Upper lobe of right lung (tissue), 1 donor: Measurements from ENCODE around the gene CSNK1G2. TPM values are rescaled to one million over a fixed set of nuclear protein-coding genes. Genes with fewer than 3 reads are reported as not detected.

Experiments
- ATAC-seq: fragments of 200-7000 bp; cut with Tn5 transposase; one replicate; pipeline ENCODE4 v1.9.1; 2020; ENCODE audit warnings: mild to moderate bottlenecking, moderate library complexity
- DNase-seq: peaks from one replicate; pipeline ENCODE4 v3.0.0-alpha.2; 2020
- H3K27ac ChIP-seq: fragments of 200-600 bp; one replicate; pipeline ENCODE4 v1.8.0; 2022
- H3K27me3 ChIP-seq: fragments of 200-600 bp; one replicate; pipeline ENCODE4 v1.8.0; 2022; ENCODE audit warnings: mild to moderate bottlenecking
- H3K36me3 ChIP-seq: fragments of 200-600 bp; one replicate; pipeline ENCODE4 v1.8.0; 2022
- H3K4me1 ChIP-seq: fragments of 200-600 bp; one replicate; pipeline ENCODE4 v1.8.0; 2022
- H3K4me3 ChIP-seq: fragments of 200-600 bp; one replicate; pipeline ENCODE4 v1.8.0; 2022; ENCODE audit warnings: mild to moderate bottlenecking
- H3K9me3 ChIP-seq: fragments of 200-600 bp; one replicate; pipeline ENCODE4 v1.8.0; 2022
- CTCF ChIP-seq: fragments of 200-600 bp; IDR thresholded peaks from one replicate; pipeline ENCODE4 v1.8.0; 2022; ENCODE audit warnings: antibody characterized with exemption
- intact Hi-C: fragments of 100-400 bp; cut with DNase I; formaldehyde crosslinking; loops from one replicate; pipeline ENCODE4 v1.11.0; 2022
- total RNA-seq: library from RNA; stranded (reverse); fragmentation: NEBNext Ultra II Directional; extraction: Animal tissue kit (Norgen Biotek cat#: 25700); gene quantifications from one replicate; pipeline ENCODE4 v1.2.1, GENCODE V29; 2021
- donor health status: DM: no; HTN: yes; CAD: no; lungs with severe emphysema.

Gene CSNK1G2
- total RNA-seq, 1 donor from 2014 or later = 60.6 TPM

- TF ChIP-seq CTCF = no peak
- H3K9me3 ChIP-seq = no peaks in the 10 kb centered on the region
- H3K4me3 ChIP-seq = no peak overlapping the region
- peak overlapping the region; percentile 71 for H3K27ac ChIP-seq
- DNase-seq (no peak), ATAC-seq (no peak)
- no peaks in the 10 kb centered on the region for H3K27me3 ChIP-seq
- H3K36me3 ChIP-seq = no peaks in the 10 kb centered on the region
- peaks cover 22% of the 10 kb centered on the region for H3K4me1 ChIP-seq
- intact Hi-C loops = no loop called here
Measured at GRCh38 chr19:1904860-1905109, 36.2 kb upstream of the CSNK1G2 start.

GRCh38 chr19:1905110-1905862, 35.7 kb upstream of the CSNK1G2 start, which contains the start of the genes ADAT3 and SCAMP4:
ADAT3 (plus strand) TSS chr19:1905399; CDS start chr19:1912048, 6,649 bp downstream.
SCAMP4 (plus strand) TSS chr19:1905399; CDS start chr19:1915020, 9,621 bp downstream.
- TF ChIP-seq CTCF = no peak
- peak; percentile 95 for ATAC-seq
- H3K9me3 ChIP-seq = no peaks in the 10 kb centered on the region
- peak; percentile 100 for DNase-seq
- intact Hi-C loops = no loop called here
- H3K36me3 ChIP-seq = no peaks in the 10 kb centered on the region
- H3K27ac ChIP-seq = peak within 1 kb of the TSS; percentile 71
- peaks cover 27% of the 10 kb centered on the region for H3K4me1 ChIP-seq
- H3K4me3 ChIP-seq = peak within 1 kb of the TSS; percentile 63
- H3K27me3 ChIP-seq = no peaks in the 10 kb centered on the region

GRCh38 chr19:1905863-1906375, 35.1 kb upstream of the CSNK1G2 start:
- ATAC-seq = no peak
- TF ChIP-seq CTCF = no peak
- no peaks in the 10 kb centered on the region for H3K9me3 ChIP-seq
- H3K27me3 ChIP-seq = no peaks in the 10 kb centered on the region
- intact Hi-C loops = no loop called here
- no peak for DNase-seq
- H3K27ac ChIP-seq = peak overlapping the region; percentile 71
- peak overlapping the region; percentile 63 for H3K4me3 ChIP-seq
- H3K36me3 ChIP-seq = no peaks in the 10 kb centered on the region
- peaks cover 28% of the 10 kb centered on the region for H3K4me1 ChIP-seq

GRCh38 chr19:1906985-1907562, 33.9 kb upstream of the CSNK1G2 start:
- Histone ChIP-seq H3K27me3 (no peaks in the 10 kb centered on the region), H3K4me1 (peaks cover 28% of the 10 kb centered on the region), H3K27ac (peak overlapping the region; percentile 63), H3K36me3 (no peaks in the 10 kb centered on the region), H3K4me3 (no peak overlapping the region), H3K9me3 (no peaks in the 10 kb centered on the region)
- intact Hi-C loops = no loop called here
- no peak for DNase-seq
- ATAC-seq = no peak
- no peak for TF ChIP-seq CTCF

GRCh38 chr19:1907563-1908363, 33.2 kb upstream of the CSNK1G2 start:
- Histone ChIP-seq H3K9me3 (no peaks in the 10 kb centered on the region), H3K4me3 (peak overlapping the region; percentile 13), H3K27me3 (no peaks in the 10 kb centered on the region), H3K4me1 (peaks cover 28% of the 10 kb centered on the region), H3K36me3 (peaks cover 3% of the 10 kb centered on the region), H3K27ac (peak overlapping the region; percentile 63)
- no peak for TF ChIP-seq CTCF
- peak; percentile 79 for DNase-seq
- intact Hi-C loops = no loop called here
- peak; percentile 5 for ATAC-seq
